GM12878 (cell line): ENCODE results near the gene NRG3. TPM values are rescaled to one million over a fixed set of nuclear protein-coding genes. Genes with fewer than 3 reads are reported as not detected.

Experiments
- ATAC-seq: fragments of 200-7000 bp; cut with Tn5 transposase; 3 replicates; pipeline ENCODE4 v1.9.1; 2020; ENCODE audit warnings: mild to moderate bottlenecking, moderate library complexity
- BruUV-seq: library from RNA; stranded (reverse); fragments of 400-500 nt; replicated peaks from 2 replicates; lab custom pipeline; 2021; lab: Mats Ljungman, UMichigan
- CTCF ChIA-PET: fragments of 300-600 bp; sonication (Branson Sonifier 250); formaldehyde crosslinking; extraction: SDS; loops from one replicate; lab custom pipeline; 2021; ENCODE audit warnings: inconsistent platforms; lab: Yijun Ruan, JAX
- POLR2A ChIA-PET: fragments of 350-600 bp; formaldehyde crosslinking; extraction: SDS; loops from one replicate; lab custom pipeline; 2021; ENCODE audit warnings: inconsistent platforms; lab: Charles Lee
- RAD21 ChIA-PET: fragments of 300-600 bp; sonication (Branson Sonifier 250); formaldehyde crosslinking; loops from one replicate; lab custom pipeline; 2023; ENCODE audit warnings: antibody characterized with exemption; ENCODE audit not compliant: unreplicated experiment; lab: Charles Lee
- SMC1A ChIA-PET: fragments of 300-600 bp; sonication (Branson Sonifier 250); formaldehyde crosslinking; loops from one replicate; lab custom pipeline; 2023; ENCODE audit not compliant: unreplicated experiment, uncharacterized antibody; lab: Charles Lee
- DNase-seq: peaks from one replicate; pipeline ENCODE4 v3.0.0-alpha.2; 2011; ENCODE audit warnings: low read depth, low spot score
- FAIRE-seq: peaks from 3 replicates; lab custom pipeline; 2011; peaks lifted over from hg19 to GRCh38; lab: Jason Lieb, UNC
- H2AFZ ChIP-seq: 2 replicates; pipeline ENCODE4 v1.6.0; 2011; ENCODE audit warnings: low read depth, low read length, control low read depth; ENCODE audit not compliant: control insufficient read depth
- H3K27ac ChIP-seq: 2 replicates; pipeline ENCODE4 v1.5.1; 2011; ENCODE audit warnings: control low read depth; ENCODE audit not compliant: control insufficient read depth, insufficient read depth
- H3K27me3 ChIP-seq, 2 experiments: replicated peaks in 1 of 2; 2 replicates each; pipeline versions ENCODE4 v1.6.0 to v1.6.1; 2011; ENCODE audit warnings: low read length in 1 of 2; ENCODE audit not compliant: control insufficient read depth in 2 of 2, insufficient read depth in 2 of 2
- H3K36me3 ChIP-seq, 2 experiments: 2 replicates each; pipeline ENCODE4 v1.5.1; 2011; ENCODE audit warnings: low read length in 1 of 2; ENCODE audit not compliant: control insufficient read depth in 2 of 2, insufficient read depth in 2 of 2
- H3K4me1 ChIP-seq: 2 replicates; pipeline ENCODE4 v1.6.1; 2011; ENCODE audit warnings: mild to moderate bottlenecking, low read length, moderate library complexity, mixed read lengths; ENCODE audit not compliant: control insufficient read depth, insufficient read depth
- H3K4me2 ChIP-seq: 2 replicates; pipeline ENCODE4 v1.6.0; 2011; ENCODE audit warnings: control low read depth; ENCODE audit not compliant: control insufficient read depth, insufficient read depth
- H3K4me3 ChIP-seq: fragments of 200-600 bp; sonication (generic); 2 replicates; pipeline ENCODE4 v1.5.1; 2016
- H3K79me2 ChIP-seq: 2 replicates; pipeline ENCODE4 v1.6.0; 2011; ENCODE audit warnings: low read length; ENCODE audit not compliant: control insufficient read depth, insufficient read depth
- H3K9ac ChIP-seq: 2 replicates; pipeline ENCODE4 v1.8.0; 2011; ENCODE audit warnings: low read length, control low read depth, mixed read lengths; ENCODE audit not compliant: control insufficient read depth, insufficient read depth
- H3K9me3 ChIP-seq: replicated peaks from 3 replicates; pipeline ENCODE4 v1.5.1; 2011; ENCODE audit warnings: mild to moderate bottlenecking, low read length; ENCODE audit not compliant: control insufficient read depth, insufficient read depth
- H4K20me1 ChIP-seq: 2 replicates; pipeline ENCODE4 v1.6.0; 2011; ENCODE audit not compliant: control insufficient read depth, insufficient read depth
- BHLHE40 ChIP-seq, 2 experiments: fragments of 450-650 bp in 1 of 2; IDR thresholded peaks; 2 replicates each; pipeline ENCODE4 v1.6.1; 2011 to 2017; ENCODE audit warnings: low read depth in 2 of 2, borderline replicate concordance in 1 of 2, improper control_type of control experiment in 1 of 2, low read length in 1 of 2, mild to moderate bottlenecking in 1 of 2
- CBFB ChIP-seq: IDR thresholded peaks from 2 replicates; pipeline ENCODE4 v1.6.1; 2016; ENCODE audit warnings: antibody characterized with exemption, low read depth
- CTCF ChIP-seq, 3 experiments: IDR thresholded peaks in 2 of 3; conservative IDR thresholded peaks in 1 of 3; 2 replicates each; pipeline ENCODE4 v1.5.1; 2011; ENCODE audit warnings: low read depth in 3 of 3, low read length in 3 of 3, mild to moderate bottlenecking in 3 of 3, control low read depth in 2 of 3, moderate library complexity in 2 of 3, inconsistent platforms in 1 of 3, mixed read lengths in 1 of 3; ENCODE audit not compliant: control insufficient read depth in 2 of 3, insufficient read depth in 1 of 3; ENCODE audit errors: extremely low read depth in 1 of 3
- FOS ChIP-seq: IDR thresholded peaks from 3 replicates; pipeline ENCODE4 v1.6.1; 2011; ENCODE audit warnings: borderline replicate concordance; ENCODE audit not compliant: insufficient read length; ENCODE audit errors: extremely low read depth
- KAT2A ChIP-seq: conservative IDR thresholded peaks from 2 replicates; pipeline ENCODE4 v1.6.1; 2011; ENCODE audit warnings: low read depth, low read length; ENCODE audit not compliant: control insufficient read depth
- MXI1 ChIP-seq: fragments of 150-350 bp; IDR thresholded peaks from 2 replicates; pipeline ENCODE4 v1.6.1; 2011; ENCODE audit warnings: low read depth, mild to moderate bottlenecking, inconsistent platforms, low read length, improper control_type of control experiment
- NFYB ChIP-seq: IDR thresholded peaks from 2 replicates; pipeline ENCODE4 v1.6.1; 2011; ENCODE audit warnings: low read depth, mild to moderate bottlenecking, low read length, improper control_type of control experiment, moderate library complexity; ENCODE audit not compliant: insufficient read depth
- PKNOX1 ChIP-seq: fragments of 450-650 bp; IDR thresholded peaks from 2 replicates; pipeline ENCODE4 v1.6.1; 2016; ENCODE audit warnings: mild to moderate bottlenecking
- RAD21 ChIP-seq: IDR thresholded peaks from 2 replicates; pipeline ENCODE4 v1.6.1; 2011; ENCODE audit warnings: mild to moderate bottlenecking, low read depth, low read length, moderate library complexity; ENCODE audit not compliant: insufficient read depth
- RBBP5 ChIP-seq: fragments of 200-600 bp; sonication (generic); conservative IDR thresholded peaks from 2 replicates; pipeline ENCODE4 v1.6.1; 2016
- SIN3A ChIP-seq: IDR thresholded peaks from 2 replicates; pipeline ENCODE4 v1.6.1; 2012; ENCODE audit warnings: low read depth, low read length, improper control_type of control experiment
- STAT1 ChIP-seq: fragments of 450-650 bp; conservative IDR thresholded peaks from 2 replicates; pipeline ENCODE4 v1.6.1; 2014; ENCODE audit warnings: antibody characterized with exemption, mild to moderate bottlenecking
- ZZZ3 ChIP-seq: IDR thresholded peaks from 2 replicates; pipeline ENCODE4 v1.6.1; 2011; ENCODE audit warnings: low read depth; ENCODE audit not compliant: control insufficient read depth, insufficient read length
- WGBS: methylation state at CpG from one replicate; pipeline ENCODE4 v1.1.6; 2016; ENCODE audit warnings: low lambda C conversion rate; ENCODE audit not compliant: insufficient replicate concordance, insufficient coverage; ENCODE audit errors: missing lambda C conversion rate; 5-methylcytosine and 5-hydroxymethylcytosine counted together
- in situ Hi-C: fragments of 300-500 bp; cut with MboI; formaldehyde crosslinking; loops from 9 replicates; pipeline ENCODE4 v1.14.3; 2018; ENCODE audit warnings: mixed read lengths
- intact Hi-C: fragments of 100-400 bp; cut with micrococcal nuclease; formaldehyde crosslinking; loops from one replicate; pipeline ENCODE4 v1.14.2; 2022; ENCODE audit not compliant: unreplicated experiment
- polyA plus RNA-seq, 11 experiments: library from polyadenylated mRNA; depleted of rRNA in 4 of 11; unstranded in 6 of 11; stranded (reverse) in 5 of 11; fragments of >200 nt; fragmentation: Nextera tagmentation in 4 of 11; fragmentation: Illumina TruSeq in 1 of 11; extraction: Ambion mirVana in 4 of 11; extraction: Trizol in 1 of 11; gene quantifications; 1 replicate in 1 of 11; 2 replicates in 10 of 11; pipeline versions ENCODE4 v1.2.1 to v1.2.3, GENCODE V29; 2011 to 2016; ENCODE audit warnings: inconsistent platforms in 2 of 11, missing spikeins in 2 of 11, low read depth in 1 of 11
- total RNA-seq, 4 experiments: library from RNA; depleted of rRNA in 3 of 4; stranded (reverse); fragments of >200 nt in 3 of 4; fragmentation: Illumina TruSeq in 1 of 4; extraction: Trizol in 1 of 4; gene quantifications; 2 replicates each; pipeline versions ENCODE4 v1.2.1 to v1.2.3, GENCODE V29; 2013 to 2021

NRG3 gene
- total and polyA plus RNA-seq, 10 of the 15 experiments (the other 5 are each of a cell fraction or from before 2014, with no cell fraction given), result 0.03 to 0.41 (median 0.17) TPM; not detected in 3

- POLR2A ChIA-PET, result no interaction called here
These were observed 338.8 kb downstream of the NRG3 start for GRCh38 chr10:82213784-82214183.

More at GRCh38 chr10:82213784-82214183, 338.8 kb downstream of the NRG3 start:
- DNase-seq, result no peak
- Histone ChIP-seq H3K27me3 (no peaks in the 10 kb centered on the region), H2AFZ (no peak overlapping the region), H3K9ac (no peak overlapping the region), H3K4me1 (no peaks in the 10 kb centered on the region), H3K4me3 (no peak overlapping the region), H3K27ac (no peak overlapping the region), H3K36me3 (no peaks in the 10 kb centered on the region), H3K79me2 (no peaks in the 10 kb centered on the region), H3K4me2 (no peak overlapping the region), H4K20me1 (no peaks in the 10 kb centered on the region), H3K9me3 (no peaks in the 10 kb centered on the region)
- no TSS peak for BruUV-seq
- ChIA-PET CTCF (no interaction called here), RAD21 (no interaction called here), SMC1A (no interaction called here)
- intact Hi-C loops, result no loop called here
- 1% methylated on average over 5 of the region's 5 CpGs for WGBS
- in situ Hi-C loops, result no loop called here
- TF ChIP-seq ZZZ3, result no peak
- no peak for TF ChIP-seq FOS
- TF ChIP-seq STAT1, result no peak
- TF ChIP-seq CTCF (IDR thresholded peaks at IDR 0.05 in 2 of 3, conservative IDR thresholded peaks at IDR 0.05 in 1 of 3; ENCODE audit: control insufficient read depth in 2 of 3, extremely low read depth in 1 of 3, insufficient read depth in 1 of 3, low read depth in 3 of 3, low read length in 3 of 3), result peak in 1 of 3 experiments; percentile 8; a peak in 2 of 6 replicates
- TF ChIP-seq RBBP5, result no peak
- no peak for TF ChIP-seq KAT2A
- TF ChIP-seq PKNOX1, result no peak
- TF ChIP-seq CBFB, result no peak
- 0 out of 2 replicates have a peak, but pooled peaks have one; percentile 24 for TF ChIP-seq RAD21
- no peak for TF ChIP-seq SIN3A
- no peak for TF ChIP-seq NFYB
- TF ChIP-seq MXI1, result no peak
- TF ChIP-seq BHLHE40 (IDR thresholded peaks at IDR 0.05; ENCODE audit: borderline replicate concordance in 1 of 2, low read depth in 2 of 2, low read length in 1 of 2), result no peak
- FAIRE-seq, result no peak
- ATAC-seq, result no peak
